Endothelial cell of umbilical vein (primary cell): ENCODE results near the gene SLC29A3. TPM values are rescaled to one million over a fixed set of nuclear protein-coding genes. Genes with fewer than 3 reads are reported as not detected.

Experiments
- BruUV-seq: library from RNA; stranded (reverse); fragments of 400-500 nt; replicated peaks from 2 replicates; lab custom pipeline; 2021; lab: Mats Ljungman, UMichigan
- CTCF ChIA-PET: fragments of 300-600, 350-600 bp; sonication (Branson Sonifier 250); formaldehyde crosslinking; loops from one replicate; lab custom pipeline; 2021; ENCODE audit warnings: antibody characterized with exemption, inconsistent platforms; lab: Charles Lee
- POLR2A ChIA-PET: fragments of 300-600, 350-600 bp; sonication (Branson Sonifier 250); formaldehyde crosslinking; loops from one replicate; lab custom pipeline; 2021; ENCODE audit warnings: antibody characterized with exemption, inconsistent platforms; lab: Charles Lee
- DNase-seq: peaks from one replicate; pipeline ENCODE4 v3.0.0-alpha.2; 2011; ENCODE audit warnings: low read depth, low spot score
- FAIRE-seq: peaks from 2 replicates; lab custom pipeline; 2011; peaks lifted over from hg19 to GRCh38; lab: Jason Lieb, UNC
- H2AFZ ChIP-seq: 2 replicates; pipeline ENCODE4 v1.6.0; 2012; ENCODE audit warnings: low read depth, low read length, control low read depth, inconsistent platforms
- H3K27ac ChIP-seq: 2 replicates; pipeline ENCODE4 v1.5.1; 2011; ENCODE audit warnings: low read depth, mild to moderate bottlenecking, control low read depth, low read length, moderate library complexity; ENCODE audit not compliant: insufficient read depth
- H3K27me3 ChIP-seq, 2 experiments: 2 replicates each; pipeline versions ENCODE4 v1.6.0 to v1.6.1; 2011; ENCODE audit warnings: low read length in 2 of 2, mixed read lengths in 1 of 2; ENCODE audit not compliant: control insufficient read depth in 2 of 2, insufficient read depth in 2 of 2
- H3K36me3 ChIP-seq, 2 experiments: 2 replicates in 1 of 2; 3 replicates in 1 of 2; pipeline ENCODE4 v1.5.1; 2011; ENCODE audit warnings: low read length in 2 of 2, mild to moderate bottlenecking in 1 of 2, moderate library complexity in 1 of 2; ENCODE audit not compliant: control insufficient read depth in 2 of 2, insufficient read depth in 2 of 2; ENCODE audit errors: extremely low read depth in 1 of 2
- H3K4me1 ChIP-seq: 3 replicates; pipeline ENCODE4 v1.5.1; 2011; ENCODE audit warnings: mild to moderate bottlenecking, low read length; ENCODE audit not compliant: control insufficient read depth, insufficient read depth; ENCODE audit errors: extremely low read depth
- H3K4me2 ChIP-seq: 2 replicates; pipeline ENCODE4 v1.6.1; 2011; ENCODE audit warnings: low read length, control low read depth, mixed read lengths; ENCODE audit not compliant: insufficient read depth
- H3K4me3 ChIP-seq, 3 experiments: fragments of 200-600 bp in 1 of 3; sonication (generic), shearing (Covaris generic) in 1 of 3; replicated peaks in 1 of 3; 2 replicates each; pipeline ENCODE4 v1.5.1; 2011 to 2016; ENCODE audit warnings: control low read depth in 3 of 3, low read length in 3 of 3, mild to moderate bottlenecking in 2 of 3, inconsistent platforms in 1 of 3, low read depth in 1 of 3, moderate library complexity in 1 of 3; ENCODE audit not compliant: insufficient read depth in 1 of 3
- H3K79me2 ChIP-seq: 2 replicates; pipeline ENCODE4 v1.6.0; 2012; ENCODE audit warnings: low read length, inconsistent platforms; ENCODE audit not compliant: control insufficient read depth, insufficient read depth
- H3K9ac ChIP-seq: replicated peaks from 2 replicates; pipeline ENCODE3; 2011; ENCODE audit warnings: low read length, control low read depth; ENCODE audit not compliant: insufficient read depth; ENCODE audit errors: extremely low read depth
- H3K9me1 ChIP-seq: replicated peaks from 3 replicates; pipeline ENCODE4 v1.6.0; 2011; ENCODE audit warnings: mild to moderate bottlenecking, low read length; ENCODE audit not compliant: control insufficient read depth, insufficient read depth; ENCODE audit errors: extremely low read depth
- H3K9me3 ChIP-seq: replicated peaks from 2 replicates; pipeline ENCODE4 v1.5.1; 2012; ENCODE audit warnings: low read length, inconsistent platforms; ENCODE audit not compliant: control insufficient read depth, insufficient read depth
- H4K20me1 ChIP-seq: replicated peaks from 2 replicates; pipeline ENCODE3; 2011; ENCODE audit warnings: mild to moderate bottlenecking, low read length; ENCODE audit not compliant: control insufficient read depth, insufficient read depth; ENCODE audit errors: extremely low read depth
- EZH2 ChIP-seq: IDR thresholded peaks from 2 replicates; pipeline ENCODE4 v1.6.1; 2012; ENCODE audit warnings: borderline replicate concordance, low read depth, mild to moderate bottlenecking, moderate library complexity, low read length, inconsistent platforms; ENCODE audit not compliant: severe bottlenecking
- FOS ChIP-seq: IDR thresholded peaks from 2 replicates; pipeline ENCODE4 v1.6.1; 2011; ENCODE audit warnings: mild to moderate bottlenecking, low read length, moderate library complexity, borderline replicate concordance; ENCODE audit not compliant: insufficient read depth
- GATA2 ChIP-seq: IDR thresholded peaks from 2 replicates; pipeline ENCODE4 v1.7.0; 2011; ENCODE audit warnings: low read depth, mild to moderate bottlenecking, moderate library complexity, mixed read lengths, low read length; ENCODE audit not compliant: insufficient read length, insufficient read depth
- JUN ChIP-seq: IDR thresholded peaks from 2 replicates; pipeline ENCODE4 v1.6.1; 2011; ENCODE audit warnings: borderline replicate concordance, low read depth; ENCODE audit not compliant: insufficient read length, insufficient read depth
- MYC ChIP-seq: IDR thresholded peaks from one replicate; pipeline ENCODE4 v1.6.1; 2011; ENCODE audit warnings: mild to moderate bottlenecking, low read depth, low read length
- POLR2A ChIP-seq: IDR thresholded peaks from 2 replicates; pipeline ENCODE4 v1.6.1; 2012; ENCODE audit warnings: low read depth, mild to moderate bottlenecking, control low read depth, low read length
- POLR2AphosphoS5 ChIP-seq: IDR thresholded peaks from 2 replicates; pipeline ENCODE4 v1.6.1; 2012; ENCODE audit warnings: low read depth, mild to moderate bottlenecking, control low read depth, low read length, moderate library complexity; ENCODE audit not compliant: insufficient read depth
- dilution Hi-C: fragments of 300-500 bp; cut with MboI; formaldehyde crosslinking; loops from one replicate; pipeline ENCODE4 v1.15.0; 2019; ENCODE audit warnings: low sequenced_read_pairs; ENCODE audit not compliant: extremely low pct_ligation_motif_present
- intact Hi-C: fragments of 100-400 bp; cut with micrococcal nuclease; formaldehyde crosslinking; loops from one replicate; pipeline ENCODE4 v1.10.0; 2022
- polyA plus RNA-seq, 4 experiments: library from polyadenylated mRNA; depleted of rRNA in 3 of 4; stranded (reverse) in 3 of 4; unstranded in 1 of 4; fragments of >200 nt; gene quantifications; 2 replicates each; pipeline versions ENCODE4 v1.2.1 to v1.2.3, GENCODE V29; 2011 to 2012; ENCODE audit warnings: missing spikeins in 1 of 4
- total RNA-seq: library from RNA; stranded (reverse); gene quantifications from 2 replicates; pipeline ENCODE4 v1.2.3, GENCODE V29; 2021
- TF ChIP-seq, protein P1 (sequence below), 2 donors: IDR thresholded peaks; 1 replicate in 1 of 2; 2 replicates in 1 of 2; pipeline ENCODE4 v1.5.1; 2011; ENCODE audit warnings: low read length in 2 of 2, mild to moderate bottlenecking in 2 of 2, moderate library complexity in 2 of 2, control low read depth in 1 of 2, inconsistent platforms in 1 of 2, low read depth in 1 of 2; ENCODE audit not compliant: insufficient read depth in 1 of 2; ENCODE audit errors: extremely low read depth in 1 of 2
- TF ChIP-seq, protein P2 (sequence below): IDR thresholded peaks from 2 replicates; pipeline ENCODE4 v1.6.1; 2011; ENCODE audit not compliant: insufficient read depth, insufficient read length

The SLC29A3 gene
- total and polyA plus RNA-seq, 2 donors (not counting 3 experiments of a cell fraction or from before 2014, with no cell fraction given): 5.0 to 9.1 TPM

DNA sequence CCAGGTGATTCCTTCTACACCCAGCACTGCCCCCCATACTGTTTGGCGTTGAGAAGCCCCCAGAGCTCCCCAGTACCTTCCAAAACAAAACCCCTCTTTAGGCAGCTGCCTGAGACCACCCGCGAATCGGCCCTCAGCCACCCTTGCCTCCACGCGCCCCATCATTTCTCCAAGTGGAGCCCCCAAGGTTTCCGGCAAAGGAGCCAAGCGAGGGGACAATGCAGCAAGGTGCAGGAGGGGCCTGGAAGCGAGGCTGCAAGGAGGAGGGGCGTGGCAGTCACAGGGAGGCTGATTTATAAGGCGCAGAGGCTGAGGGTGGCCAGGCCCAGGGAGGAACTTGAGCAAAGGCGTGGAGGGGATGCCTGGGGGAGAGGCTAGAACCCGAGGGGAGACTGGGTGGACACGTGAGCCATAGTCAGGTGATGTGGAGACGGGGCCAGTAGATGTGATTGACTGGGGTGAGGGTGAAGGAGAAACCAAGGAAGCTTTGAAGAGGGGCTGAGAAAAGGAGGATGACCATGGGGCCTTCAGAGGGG, 16.2 kb downstream of the SLC29A3 start:
- H2AFZ ChIP-seq: no peak overlapping the region
- no peak overlapping the region for H3K27ac ChIP-seq
- dilution Hi-C loops: no loop called here
- no peaks in the 10 kb centered on the region for H3K9me3 ChIP-seq
- CTCF ChIA-PET: interaction anchor here (0.6 to 2.3 kb wide), 4 partner anchors 15 to 98 kb away, joined by 3 to 7 read pairs (median 6); partner anchors contain the start of gene SLC29A3
- DNase-seq (no peak), FAIRE-seq (no peak)
- H4K20me1 ChIP-seq: no peaks in the 10 kb centered on the region
- no peaks in the 10 kb centered on the region for H3K9me1 ChIP-seq
- H3K4me2 ChIP-seq: no peak overlapping the region
- no peaks in the 10 kb centered on the region for H3K4me1 ChIP-seq
- H3K27me3 ChIP-seq: no peaks in the 10 kb centered on the region
- BruUV-seq: no TSS peak
- intact Hi-C loops: no loop called here
- H3K4me3 ChIP-seq: no peak overlapping the region
- no peak for TF ChIP-seq EZH2
- no peak for TF ChIP-seq GATA2
- no peak for TF ChIP-seq FOS
- no peak for TF ChIP-seq MYC
- TF ChIP-seq JUN: no peak
- TF ChIP-seq POLR2AphosphoS5: no peak
- TF ChIP-seq, protein P1, sequence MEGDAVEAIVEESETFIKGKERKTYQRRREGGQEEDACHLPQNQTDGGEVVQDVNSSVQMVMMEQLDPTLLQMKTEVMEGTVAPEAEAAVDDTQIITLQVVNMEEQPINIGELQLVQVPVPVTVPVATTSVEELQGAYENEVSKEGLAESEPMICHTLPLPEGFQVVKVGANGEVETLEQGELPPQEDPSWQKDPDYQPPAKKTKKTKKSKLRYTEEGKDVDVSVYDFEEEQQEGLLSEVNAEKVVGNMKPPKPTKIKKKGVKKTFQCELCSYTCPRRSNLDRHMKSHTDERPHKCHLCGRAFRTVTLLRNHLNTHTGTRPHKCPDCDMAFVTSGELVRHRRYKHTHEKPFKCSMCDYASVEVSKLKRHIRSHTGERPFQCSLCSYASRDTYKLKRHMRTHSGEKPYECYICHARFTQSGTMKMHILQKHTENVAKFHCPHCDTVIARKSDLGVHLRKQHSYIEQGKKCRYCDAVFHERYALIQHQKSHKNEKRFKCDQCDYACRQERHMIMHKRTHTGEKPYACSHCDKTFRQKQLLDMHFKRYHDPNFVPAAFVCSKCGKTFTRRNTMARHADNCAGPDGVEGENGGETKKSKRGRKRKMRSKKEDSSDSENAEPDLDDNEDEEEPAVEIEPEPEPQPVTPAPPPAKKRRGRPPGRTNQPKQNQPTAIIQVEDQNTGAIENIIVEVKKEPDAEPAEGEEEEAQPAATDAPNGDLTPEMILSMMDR (IDR thresholded peaks at IDR 0.05; ENCODE audit: extremely low read depth in 1 of 2, insufficient read depth in 1 of 2, low read depth in 1 of 2, low read length in 2 of 2): no peak
- TF ChIP-seq POLR2A: no peak
- TF ChIP-seq, protein P2, sequence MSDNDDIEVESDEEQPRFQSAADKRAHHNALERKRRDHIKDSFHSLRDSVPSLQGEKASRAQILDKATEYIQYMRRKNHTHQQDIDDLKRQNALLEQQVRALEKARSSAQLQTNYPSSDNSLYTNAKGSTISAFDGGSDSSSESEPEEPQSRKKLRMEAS: no peak
- POLR2A ChIA-PET: interaction anchor here (0.7 kb wide), 1 partner anchor 12 kb away, joined by 6 read pairs; no protein-coding TSS in a partner anchor
- no peaks in the 10 kb centered on the region for H3K36me3 ChIP-seq
- no peaks in the 10 kb centered on the region for H3K79me2 ChIP-seq
- H3K9ac ChIP-seq: no peak overlapping the region
